HG03196 (cell line): ENCODE data around the gene RUNDC3A.
"Not testable (repeated sequence)": the region's sequence is repeated elsewhere in the genome, so short reads cannot be mapped to it uniquely, and the experiment has no call there.

Source experiments
- ATAC-seq: cut with Tn5 transposase; IDR thresholded peaks from one replicate; pipeline ENCODE4 v1.9.1; 2021; ENCODE audit not compliant: unreplicated experiment

The RUNDC3A gene

DNA sequence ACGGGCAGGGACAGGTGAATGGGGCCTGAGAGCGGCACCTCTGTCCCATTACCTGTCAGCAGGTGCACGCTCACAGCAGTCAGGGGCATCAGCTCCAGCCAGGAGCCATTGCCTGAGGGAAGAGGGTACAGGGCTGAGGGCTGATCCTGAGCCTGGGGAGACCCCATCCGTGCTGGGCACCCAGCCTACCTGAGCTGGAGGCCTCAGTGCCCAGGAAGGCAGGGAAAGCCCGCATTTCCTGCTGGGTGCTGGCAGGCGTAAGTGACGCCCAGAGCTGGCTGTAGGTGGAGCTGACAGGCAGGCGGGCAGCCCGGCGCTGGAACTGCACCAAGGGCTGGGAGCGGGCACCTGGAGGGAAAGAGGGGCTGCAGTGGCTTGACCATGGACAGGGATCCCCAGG, 47.8 kb downstream of the RUNDC3A start:
- ATAC-seq = no peak

DNA sequence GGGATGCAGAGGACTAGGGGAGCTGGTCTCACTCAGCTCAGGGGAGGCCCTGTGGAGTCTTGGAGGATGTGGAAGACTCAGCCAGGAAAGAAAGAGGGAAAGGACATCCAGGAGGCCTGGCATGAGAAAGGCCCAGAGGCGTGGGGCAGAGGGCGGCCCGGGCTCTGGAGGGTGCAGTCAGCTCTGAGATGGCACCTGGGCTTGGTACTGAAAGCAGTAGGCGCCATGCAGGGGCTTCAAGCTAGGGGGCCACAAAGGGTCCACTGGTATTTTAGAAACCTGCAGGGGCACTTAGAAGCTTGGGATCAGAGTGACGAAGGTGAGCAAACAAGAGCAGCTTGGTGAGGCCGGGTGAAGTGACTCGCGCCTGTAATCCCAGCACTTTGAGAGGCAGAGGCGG, 49.7 kb downstream of the RUNDC3A start:
- no peak for ATAC-seq

DNA sequence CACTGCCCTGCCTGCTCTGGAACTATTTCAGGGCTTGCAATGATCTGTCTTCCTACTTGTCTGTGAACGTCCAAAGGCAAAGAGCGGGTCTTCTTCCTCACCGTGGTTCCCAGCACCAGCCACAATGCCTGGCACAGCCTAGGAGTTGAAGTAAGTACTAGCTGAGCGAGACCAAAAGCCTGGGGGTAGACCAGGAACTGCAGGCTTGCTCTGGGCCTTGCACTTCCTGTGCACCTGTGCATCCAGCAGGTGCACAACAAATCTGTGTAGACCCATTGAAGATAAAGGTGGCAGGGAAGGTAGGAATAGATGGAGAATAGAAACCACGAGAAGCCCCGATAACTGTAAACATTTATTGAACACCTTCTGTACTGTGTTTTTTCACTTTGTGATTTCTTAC, 50.6 kb downstream of the RUNDC3A start:
- no peak for ATAC-seq

DNA sequence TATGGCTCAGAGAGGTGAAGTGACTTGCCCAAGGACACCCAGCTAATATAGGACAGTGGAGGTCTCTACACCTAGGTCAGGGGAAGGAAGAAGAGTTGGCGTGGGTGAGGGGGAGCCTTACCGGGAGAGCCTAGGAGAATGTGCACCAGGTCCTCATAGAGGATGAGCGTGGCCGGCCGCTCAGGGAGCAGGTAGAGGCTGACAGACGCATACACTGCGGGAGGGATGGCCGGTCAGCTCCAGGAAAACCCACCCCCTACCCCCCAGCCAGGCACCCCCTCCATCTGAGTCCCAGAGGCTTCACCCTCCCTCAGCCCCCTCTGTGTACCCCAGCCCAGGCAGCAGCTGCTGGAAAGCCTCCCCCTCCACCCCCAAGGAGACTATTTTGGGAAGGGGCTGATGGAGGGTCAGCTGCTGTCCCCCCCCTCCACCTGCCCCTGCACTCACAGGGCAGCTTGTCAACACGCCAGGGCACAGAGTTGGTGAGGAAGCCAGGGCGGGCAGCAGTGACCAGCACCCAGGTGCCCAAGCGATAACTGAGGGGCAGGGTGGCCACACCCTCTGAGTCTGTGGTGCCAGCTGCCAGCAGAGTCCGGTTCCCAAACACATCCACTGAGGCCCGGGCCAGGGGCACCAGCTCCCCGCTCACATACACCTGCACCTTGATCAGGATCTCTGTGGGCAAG, 51.2 kb downstream of the RUNDC3A start:
- ATAC-seq = no peak

DNA sequence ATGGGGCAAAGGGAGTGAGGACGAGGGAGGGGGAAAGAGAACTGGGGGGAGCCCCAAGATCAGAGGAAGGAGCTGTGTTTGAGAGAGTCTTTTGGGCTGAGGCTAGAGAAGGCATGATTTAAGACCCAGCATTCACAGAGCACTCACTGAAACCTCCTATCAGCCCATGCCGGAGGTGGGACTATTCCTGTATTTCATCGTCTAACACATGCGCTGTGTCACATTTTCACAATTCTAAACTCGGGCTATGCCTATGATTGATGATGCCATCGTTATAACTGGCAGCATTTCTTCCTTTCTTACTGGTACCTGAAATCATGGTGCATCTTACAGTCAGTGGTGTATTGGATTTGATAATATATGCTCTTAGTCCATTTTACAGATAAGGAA, 51.7 kb downstream of the RUNDC3A start:
- no peak for ATAC-seq

DNA sequence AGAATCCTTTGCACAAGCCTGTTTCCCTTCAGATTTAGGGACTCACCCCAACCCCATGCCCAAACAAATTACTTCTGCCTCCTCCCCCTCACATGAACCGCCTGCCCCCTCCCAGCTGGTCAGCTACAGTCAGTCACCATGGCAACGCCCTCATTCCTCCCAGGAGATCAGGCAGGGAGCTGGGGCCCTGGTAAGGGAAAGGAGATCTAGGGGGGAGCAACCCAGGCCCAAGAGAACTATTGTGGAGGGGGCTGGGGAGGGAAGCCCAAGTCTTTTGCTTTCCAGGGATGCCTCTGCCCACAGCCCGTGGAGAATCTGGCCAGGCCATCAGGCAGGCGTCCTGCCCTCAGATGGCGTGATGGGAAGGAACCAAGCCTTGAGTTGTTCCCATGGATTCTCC, 52.4 kb downstream of the RUNDC3A start:
- ATAC-seq = no peak

DNA sequence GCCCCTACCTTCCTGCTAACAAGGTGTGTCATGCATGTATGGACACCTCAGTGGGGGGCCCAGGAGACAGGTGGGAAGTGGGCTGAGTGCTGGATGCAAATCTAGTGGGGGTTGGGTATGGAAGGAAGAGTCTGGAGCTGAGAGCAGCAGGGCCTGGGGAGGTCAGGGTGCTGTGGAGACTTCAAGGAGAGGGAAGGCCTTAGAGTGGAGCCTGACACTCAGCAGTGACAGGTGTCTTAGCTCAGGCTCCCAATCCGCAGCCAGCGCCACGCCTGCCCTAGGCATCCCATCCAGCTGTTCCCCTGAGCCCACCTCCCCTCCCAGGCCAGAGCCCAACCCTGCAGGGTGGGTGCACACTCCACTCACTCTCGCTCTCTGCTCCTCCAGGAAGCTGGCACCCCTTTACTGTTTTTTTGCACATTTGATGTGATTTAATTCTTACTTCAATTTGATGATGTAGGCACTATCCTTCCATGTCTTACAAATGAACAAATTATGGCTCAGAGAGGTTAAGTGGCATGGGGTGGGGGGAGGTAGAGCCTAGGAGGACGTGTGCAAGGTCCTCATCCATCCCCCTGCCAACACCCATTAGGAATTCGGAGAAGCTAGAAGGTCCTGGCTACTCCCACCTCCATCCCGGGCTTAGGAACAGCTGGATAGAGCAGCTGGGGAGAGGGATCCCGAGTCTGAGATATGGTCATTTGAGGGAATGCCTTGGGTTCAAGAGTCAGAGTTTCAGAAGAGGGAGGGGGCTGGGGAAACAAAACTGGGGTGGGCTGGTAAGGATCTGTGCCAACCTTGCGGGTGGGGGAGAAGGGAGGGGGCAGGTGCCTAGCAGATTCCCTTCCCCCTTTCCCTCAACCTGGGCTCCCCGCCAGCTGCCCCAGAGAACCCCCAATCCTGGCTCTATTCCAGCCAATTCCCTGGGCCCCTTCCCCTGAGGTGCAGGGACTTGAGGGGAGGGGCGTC, 53.2 kb downstream of the RUNDC3A start:
- no peak for ATAC-seq

DNA sequence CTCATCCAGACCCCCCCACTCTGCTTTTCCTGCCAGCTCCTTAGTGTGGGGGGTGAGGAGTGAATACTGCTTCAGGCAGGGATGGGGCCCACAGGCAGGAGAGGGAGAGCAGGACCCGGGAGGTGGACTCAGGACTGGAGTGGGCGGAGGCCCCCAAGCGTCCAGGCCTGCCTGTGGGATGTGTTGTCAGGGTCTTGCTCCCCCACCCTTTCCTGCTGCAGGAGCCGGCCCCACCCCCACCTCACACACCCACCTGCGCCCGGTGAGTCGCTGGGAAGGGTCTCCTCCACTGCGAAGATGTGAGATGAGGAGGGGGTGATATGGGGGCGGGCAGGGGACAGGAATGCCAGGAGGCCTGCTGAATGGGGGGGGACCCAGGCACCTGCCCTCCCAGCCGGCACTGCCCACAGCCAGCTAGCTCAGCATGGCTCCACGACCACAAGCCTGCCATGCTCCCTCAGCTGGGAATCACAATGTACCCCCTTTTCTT, 54.1 kb downstream of the RUNDC3A start:
- no peak for ATAC-seq

DNA sequence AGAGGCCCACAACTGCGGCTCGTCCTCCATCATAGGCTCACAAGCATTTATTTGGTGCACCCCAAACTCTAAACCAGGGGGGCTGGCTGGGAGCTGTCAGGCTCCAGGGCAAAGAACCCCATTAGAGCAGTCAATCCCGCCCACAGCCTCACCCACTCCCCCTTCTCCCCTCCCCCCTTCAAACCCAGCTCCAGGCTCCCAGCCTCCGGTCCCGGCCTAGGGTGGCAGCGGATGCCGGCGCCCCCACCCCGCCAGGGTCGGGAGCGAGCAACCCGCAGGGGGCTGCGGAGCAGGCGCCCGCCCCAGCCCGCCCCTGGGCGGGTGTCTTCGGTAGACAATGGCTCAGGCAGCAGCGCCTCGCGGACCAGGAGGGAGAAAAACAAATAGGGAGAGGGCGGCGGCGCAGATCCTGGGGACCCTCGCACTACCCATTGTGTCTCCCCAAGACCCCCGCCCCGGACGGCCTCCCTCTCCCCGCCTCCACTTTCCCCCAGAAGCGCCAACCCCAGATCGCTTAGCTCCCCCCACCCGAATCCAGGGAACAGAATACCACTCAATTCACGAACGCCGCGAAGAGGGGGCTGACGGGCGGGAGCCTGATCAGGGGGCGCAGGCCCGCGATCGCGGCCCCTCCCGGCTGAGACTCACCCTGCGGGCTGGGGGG, 54.7 kb downstream of the RUNDC3A start:
- ATAC-seq = no peak

DNA sequence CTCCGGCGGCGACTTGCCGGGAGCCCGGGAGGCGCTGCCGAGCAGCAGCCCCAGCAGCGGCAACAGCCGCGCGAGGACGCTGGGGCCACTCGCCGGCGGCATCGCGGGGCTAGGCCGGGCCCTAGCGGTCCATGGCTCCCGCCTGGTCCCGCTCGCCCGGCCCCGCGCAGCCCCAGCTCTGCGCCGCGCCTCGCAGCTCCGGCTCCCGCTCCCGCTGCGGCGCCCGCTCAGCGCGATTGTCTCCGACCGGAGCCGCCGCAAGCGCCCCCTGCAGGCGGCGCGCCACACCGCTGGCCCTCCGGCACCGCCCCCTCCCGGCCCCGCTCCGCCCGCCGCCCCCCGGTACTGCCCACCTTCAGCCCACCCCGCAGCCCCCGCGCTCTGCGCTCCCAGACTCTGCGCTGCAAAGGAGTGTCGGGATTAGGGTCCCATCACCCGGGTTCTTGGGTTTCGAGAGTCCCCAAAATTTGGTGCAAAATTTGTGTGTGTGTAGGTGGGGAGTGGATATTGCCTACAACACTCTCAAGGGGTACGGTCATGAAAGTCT, 55.3 kb downstream of the RUNDC3A start, which contains the start of gene FAM171A2:
FAM171A2 (minus strand) TSS at position 241 of the 547 bp plus-strand sequence; CDS start at position 102, 139 bp downstream.
- ATAC-seq = no peak

DNA sequence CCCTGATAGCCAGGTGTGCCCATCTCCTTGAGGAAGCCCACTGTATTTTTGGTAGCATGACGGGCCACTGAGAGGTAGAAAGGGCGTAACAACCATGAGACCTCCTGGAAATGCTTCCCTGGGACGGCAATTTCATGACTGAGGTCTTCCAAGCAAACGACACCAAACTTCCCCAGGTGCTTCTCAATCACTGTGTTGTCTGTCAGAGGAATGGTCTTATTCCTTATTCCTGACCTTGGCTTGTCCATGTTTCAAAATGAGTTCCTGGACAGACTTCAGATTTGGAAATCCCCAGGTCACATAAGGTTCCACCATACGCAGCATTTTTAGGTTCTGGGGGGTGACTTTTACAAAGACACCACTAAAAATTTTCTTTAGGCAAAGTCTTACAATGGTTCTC, 56.6 kb downstream of the RUNDC3A start:
- not testable (repeated sequence) for ATAC-seq

DNA sequence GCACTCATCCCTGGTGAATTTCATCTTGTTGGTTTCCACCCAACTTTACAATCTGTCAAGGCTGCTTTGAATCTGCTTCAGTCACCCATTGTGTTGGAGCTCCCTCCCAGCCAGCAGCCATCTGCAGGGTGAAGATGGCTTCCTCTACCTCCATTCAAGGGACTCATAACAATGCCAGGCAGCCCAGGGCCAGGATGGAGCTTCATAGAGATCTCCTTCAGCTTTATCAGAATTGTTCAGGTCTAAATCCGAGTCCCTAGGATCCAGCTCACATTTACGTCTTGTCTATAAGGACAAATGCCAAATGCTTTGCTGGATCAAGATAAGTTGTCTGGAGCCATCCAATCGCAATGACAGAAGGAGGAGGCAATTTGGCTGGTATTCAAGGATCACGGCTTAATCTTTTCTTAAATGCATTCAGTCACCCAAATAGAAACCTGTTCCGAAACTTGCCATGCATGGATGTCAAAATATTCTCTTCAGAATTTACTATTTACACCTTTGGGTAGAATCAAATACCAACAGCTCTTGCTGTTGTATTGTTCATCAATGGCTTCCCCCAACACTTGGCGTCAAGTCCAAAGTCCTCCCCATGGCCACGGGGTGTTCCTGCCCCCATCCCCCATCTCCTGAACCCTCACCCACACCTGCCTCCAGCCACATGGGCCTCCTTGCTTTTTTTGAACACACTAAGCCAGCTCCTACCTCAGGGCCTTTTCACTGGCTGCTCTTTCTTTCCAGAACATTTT, 59.0 kb downstream of the RUNDC3A start:
- no peak for ATAC-seq
